Smooth muscle cell (in vitro differentiated cells): ENCODE results near the gene PRKACA. TPM values are rescaled to one million over a fixed set of nuclear protein-coding genes. Genes with fewer than 3 reads are reported as not detected.
"Not testable (repeated sequence)": the region's sequence is repeated elsewhere in the genome, so short reads cannot be mapped to it uniquely, and the experiment has no call there.

Experiments
- DNase-seq: peaks from one replicate; lab custom pipeline; 2025; ENCODE audit not compliant: unreplicated experiment; lab: John Stamatoyannopoulos, UW
- H2AFZ ChIP-seq: fragments of 200-600 bp; sonication (generic); 2 replicates; pipeline ENCODE4 v1.6.0; 2016; ENCODE audit warnings: antibody characterized with exemption, low read depth, mild to moderate bottlenecking
- H3F3A ChIP-seq: fragments of 200-600 bp; sonication (generic); 2 replicates; pipeline ENCODE4 v1.6.0; 2017; ENCODE audit warnings: antibody characterized with exemption, low read depth
- H3K27ac ChIP-seq: fragments of 200-600 bp; sonication (generic); 2 replicates; pipeline ENCODE4 v1.5.1; 2016; ENCODE audit warnings: low read depth, mild to moderate bottlenecking
- H3K27me3 ChIP-seq: fragments of 200-600 bp; sonication (generic); 2 replicates; pipeline ENCODE4 v1.6.1; 2016; ENCODE audit warnings: low read depth, mild to moderate bottlenecking
- H3K36me3 ChIP-seq: fragments of 200-600 bp; sonication (generic); 2 replicates; pipeline ENCODE4 v1.5.1; 2016; ENCODE audit warnings: low read depth
- H3K4me1 ChIP-seq: fragments of 200-600 bp; sonication (generic); 2 replicates; pipeline ENCODE4 v1.5.1; 2016; ENCODE audit warnings: low read depth
- H3K4me2 ChIP-seq: fragments of 200-600 bp; sonication (generic); 2 replicates; pipeline ENCODE4 v1.6.0; 2016; ENCODE audit warnings: mild to moderate bottlenecking
- H3K4me3 ChIP-seq: fragments of 200-600 bp; sonication (generic); 2 replicates; pipeline ENCODE4 v1.5.1; 2016; ENCODE audit warnings: mild to moderate bottlenecking
- H3K79me2 ChIP-seq: fragments of 200-600 bp; sonication (generic); 2 replicates; pipeline ENCODE4 v1.6.0; 2016; ENCODE audit warnings: low read depth, mild to moderate bottlenecking
- H3K9ac ChIP-seq: fragments of 200-600 bp; sonication (generic); 2 replicates; pipeline ENCODE4 v1.6.0; 2016; ENCODE audit warnings: low read depth
- H3K9me3 ChIP-seq: fragments of 200-600 bp; sonication (generic); replicated peaks from 2 replicates; pipeline ENCODE4 v1.5.1; 2016; ENCODE audit warnings: low read depth
- H4K20me1 ChIP-seq: fragments of 200-600 bp; sonication (generic); 2 replicates; pipeline ENCODE4 v1.6.0; 2016; ENCODE audit warnings: low read depth
- WGBS: methylation state at CpG from one replicate; pipeline ENCODE4 v1.1.7; 2016; ENCODE audit warnings: low lambda C conversion rate; 5-methylcytosine and 5-hydroxymethylcytosine counted together
- polyA plus RNA-seq: library from polyadenylated mRNA; unstranded; fragments of >200 nt; fragmentation: Nextera tagmentation; extraction: Ambion mirVana; gene quantifications from 2 replicates; pipeline ENCODE4 v1.2.1, GENCODE V29; 2016
- total RNA-seq: library from RNA; depleted of rRNA; stranded (reverse); fragments of >200 nt; gene quantifications from 2 replicates; pipeline ENCODE4 v1.2.3, GENCODE V29; 2014
- TF ChIP-seq, protein P1 (sequence below): fragments of 200-600 bp; sonication (generic); IDR thresholded peaks from 2 replicates; pipeline ENCODE4 v1.5.1; 2017; ENCODE audit warnings: borderline replicate concordance, mild to moderate bottlenecking, antibody characterized with exemption; ENCODE audit not compliant: insufficient read depth, poor library complexity, severe bottlenecking

The PRKACA gene
- total and polyA plus RNA-seq, 2 experiments from 2014 or later: 11.1 to 30.3 TPM

- no peak overlapping the region for H3K4me3 ChIP-seq
- no peak overlapping the region for H2AFZ ChIP-seq
- H3K4me1 ChIP-seq: no peaks in the 10 kb centered on the region
- no peaks in the 10 kb centered on the region for H3F3A ChIP-seq
- no peak for DNase-seq
- TF ChIP-seq, protein P1, sequence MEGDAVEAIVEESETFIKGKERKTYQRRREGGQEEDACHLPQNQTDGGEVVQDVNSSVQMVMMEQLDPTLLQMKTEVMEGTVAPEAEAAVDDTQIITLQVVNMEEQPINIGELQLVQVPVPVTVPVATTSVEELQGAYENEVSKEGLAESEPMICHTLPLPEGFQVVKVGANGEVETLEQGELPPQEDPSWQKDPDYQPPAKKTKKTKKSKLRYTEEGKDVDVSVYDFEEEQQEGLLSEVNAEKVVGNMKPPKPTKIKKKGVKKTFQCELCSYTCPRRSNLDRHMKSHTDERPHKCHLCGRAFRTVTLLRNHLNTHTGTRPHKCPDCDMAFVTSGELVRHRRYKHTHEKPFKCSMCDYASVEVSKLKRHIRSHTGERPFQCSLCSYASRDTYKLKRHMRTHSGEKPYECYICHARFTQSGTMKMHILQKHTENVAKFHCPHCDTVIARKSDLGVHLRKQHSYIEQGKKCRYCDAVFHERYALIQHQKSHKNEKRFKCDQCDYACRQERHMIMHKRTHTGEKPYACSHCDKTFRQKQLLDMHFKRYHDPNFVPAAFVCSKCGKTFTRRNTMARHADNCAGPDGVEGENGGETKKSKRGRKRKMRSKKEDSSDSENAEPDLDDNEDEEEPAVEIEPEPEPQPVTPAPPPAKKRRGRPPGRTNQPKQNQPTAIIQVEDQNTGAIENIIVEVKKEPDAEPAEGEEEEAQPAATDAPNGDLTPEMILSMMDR: no peak
- no peaks in the 10 kb centered on the region for H3K36me3 ChIP-seq
- WGBS: 100% methylated on average over 11 of the region's 11 CpGs
- H3K4me2 ChIP-seq: no peak overlapping the region
- no peaks in the 10 kb centered on the region for H3K79me2 ChIP-seq
- H3K9ac ChIP-seq: no peak overlapping the region
- H4K20me1 ChIP-seq: no peaks in the 10 kb centered on the region
- peaks cover 3% of the 10 kb centered on the region for H3K27me3 ChIP-seq
- H3K27ac ChIP-seq: no peak overlapping the region
- H3K9me3 ChIP-seq: no peaks in the 10 kb centered on the region
These were observed 64.1 kb downstream of the PRKACA start for GRCh38 chr19:14053500-14053899.

DNA sequence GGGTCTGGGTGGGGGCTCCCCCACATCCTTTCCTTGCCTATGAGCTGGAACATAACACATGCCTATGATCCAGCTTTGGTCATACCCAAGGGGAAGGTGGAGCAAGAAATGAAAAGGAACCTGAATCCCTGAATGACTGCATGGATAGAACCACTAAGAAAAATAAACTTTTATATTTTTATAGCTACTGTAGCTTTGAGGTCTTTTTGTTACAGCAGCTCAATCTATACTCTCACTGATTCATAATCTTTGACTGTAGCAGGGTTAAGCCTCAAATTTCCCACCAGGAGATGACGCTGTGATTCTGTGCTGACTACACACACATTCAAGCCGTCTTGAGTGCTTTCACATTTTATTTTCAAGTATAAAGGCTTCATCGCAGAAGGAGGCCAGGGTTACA, 64.5 kb downstream of the PRKACA start:
- Histone ChIP-seq H3K9ac (no peak overlapping the region), H2AFZ (no peak overlapping the region), H3K36me3 (no peaks in the 10 kb centered on the region), H3K27ac (no peak overlapping the region), H3K4me2 (no peak overlapping the region), H3K4me3 (no peak overlapping the region), H3K9me3 (no peaks in the 10 kb centered on the region), H3K79me2 (no peaks in the 10 kb centered on the region), H3F3A (no peaks in the 10 kb centered on the region), H3K4me1 (no peaks in the 10 kb centered on the region), H3K27me3 (no peaks in the 10 kb centered on the region), H4K20me1 (no peaks in the 10 kb centered on the region)
- TF ChIP-seq, protein P1: no peak
- DNase-seq: no peak
- WGBS: 88% methylated on average over 3 of the region's 3 CpGs

GRCh38 chr19:14052470-14052869, 65.1 kb downstream of the PRKACA start:
- Histone ChIP-seq H3K4me1 (no peaks in the 10 kb centered on the region), H3K9me3 (no peaks in the 10 kb centered on the region), H3F3A (no peaks in the 10 kb centered on the region), H3K27ac (no peak overlapping the region), H3K27me3 (no peaks in the 10 kb centered on the region), H3K36me3 (no peaks in the 10 kb centered on the region), H3K9ac (no peak overlapping the region), H4K20me1 (no peaks in the 10 kb centered on the region), H2AFZ (no peak overlapping the region), H3K4me2 (no peak overlapping the region), H3K4me3 (no peak overlapping the region), H3K79me2 (no peaks in the 10 kb centered on the region)
- DNase-seq: no peak
- 97% methylated on average over 6 of the region's 6 CpGs for WGBS
- TF ChIP-seq, protein P1: no peak

DNA sequence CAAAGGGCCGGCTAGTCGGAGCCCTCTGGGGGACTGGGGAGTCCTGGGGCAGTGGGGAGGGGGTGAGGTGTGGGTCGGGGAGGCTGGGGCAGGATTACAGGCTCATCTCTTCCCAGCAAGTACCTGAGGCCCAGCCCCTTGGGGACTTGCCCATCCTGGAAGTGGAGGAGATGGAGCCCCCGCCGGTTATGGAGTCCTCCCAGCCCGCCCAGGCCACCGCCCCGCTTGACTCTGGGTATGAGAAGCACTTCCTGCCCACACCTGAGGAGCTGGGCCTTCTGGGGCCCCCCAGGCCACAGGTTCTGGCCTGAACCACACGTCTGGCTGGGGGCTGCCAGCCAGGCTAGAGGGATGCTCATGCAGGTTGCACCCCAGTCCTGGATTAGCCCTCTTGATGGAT, 65.6 kb downstream of the PRKACA start:
- H3K4me2 ChIP-seq: no peak overlapping the region
- WGBS: 91% methylated on average over 6 of the region's 9 CpGs

DNA sequence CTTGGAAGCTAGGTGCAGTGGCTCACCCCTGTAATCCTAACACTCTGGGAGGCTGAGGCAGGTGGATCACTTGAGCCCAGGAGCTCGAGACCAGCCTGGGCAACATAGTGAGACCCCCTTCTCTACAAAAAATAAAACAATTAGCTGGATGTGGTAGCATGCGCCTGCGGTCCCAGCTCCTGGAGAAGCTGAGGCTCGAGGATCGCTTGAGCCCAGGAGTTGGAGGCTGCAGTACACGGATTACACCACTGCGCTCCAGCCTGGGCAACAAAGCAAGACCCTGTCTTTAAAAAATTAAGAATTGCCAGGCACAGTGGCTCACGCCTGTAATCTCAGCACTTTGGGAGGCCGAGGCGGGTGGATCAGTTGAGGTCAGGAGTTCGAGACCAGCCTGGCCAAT, 66.6 kb downstream of the PRKACA start:
- H3K4me1 ChIP-seq, H3F3A ChIP-seq, H4K20me1 ChIP-seq, H3K36me3 ChIP-seq, H2AFZ ChIP-seq, H3K79me2 ChIP-seq, H3K4me2 ChIP-seq, H3K9me3 ChIP-seq, H3K27me3 ChIP-seq, H3K27ac ChIP-seq, DNase-seq, H3K9ac ChIP-seq, H3K4me3 ChIP-seq: not testable (repeated sequence)
- WGBS: 96% methylated on average over 11 of the region's 11 CpGs

More for the DNA sequence above, 65.6 kb downstream of the PRKACA start:
- Histone ChIP-seq H3K27me3 (no peaks in the 10 kb centered on the region), H3K27ac (no peak overlapping the region), H3K4me1 (no peaks in the 10 kb centered on the region), H2AFZ (no peak overlapping the region), H4K20me1 (no peaks in the 10 kb centered on the region), H3K4me3 (no peak overlapping the region), H3K36me3 (no peaks in the 10 kb centered on the region), H3K9ac (no peak overlapping the region), H3F3A (no peaks in the 10 kb centered on the region), H3K9me3 (no peaks in the 10 kb centered on the region), H3K79me2 (no peaks in the 10 kb centered on the region)
- no peak for DNase-seq
- TF ChIP-seq, protein P1: no peak
